OCI-LY7 (cell line): ENCODE results near the gene ERGIC1. TPM values are rescaled to one million over a fixed set of nuclear protein-coding genes. Genes with fewer than 3 reads are reported as not detected.

Experiments used
- BruUV-seq: library from RNA; stranded (reverse); fragments of 400-500 nt; replicated peaks from 2 replicates; lab custom pipeline; 2021; lab: Mats Ljungman, UMichigan
- CTCF ChIA-PET: fragments of 300-600 bp; sonication (Branson Sonifier 250); formaldehyde crosslinking; loops from one replicate; lab custom pipeline; 2022; ENCODE audit warnings: antibody characterized with exemption; ENCODE audit not compliant: unreplicated experiment; lab: Charles Lee
- POLR2A ChIA-PET: fragments of 300-600 bp; sonication (Branson Sonifier 250); formaldehyde crosslinking; loops from one replicate; lab custom pipeline; 2022; ENCODE audit warnings: antibody characterized with exemption; lab: Charles Lee
- DNase-seq: peaks from one replicate; pipeline ENCODE4 v3.0.0-alpha.2; 2015; ENCODE audit warnings: low spot score
- H2AFZ ChIP-seq: fragments of 200-600 bp; sonication (generic), shearing (Covaris generic); 2 replicates; pipeline ENCODE4 v1.6.1; 2014; ENCODE audit warnings: mild to moderate bottlenecking, antibody characterized with exemption, low read length, moderate library complexity
- H3K27ac ChIP-seq: fragments of 200-600 bp; sonication (generic); 2 replicates; pipeline ENCODE4 v1.5.1; 2014; ENCODE audit warnings: mixed run types, low read depth, mild to moderate bottlenecking, moderate library complexity, low read length, inconsistent platforms; ENCODE audit not compliant: poor library complexity, severe bottlenecking
- H3K36me3 ChIP-seq: fragments of 200-600 bp; sonication (generic); 2 replicates; pipeline ENCODE4 v1.6.1; 2014; ENCODE audit warnings: mild to moderate bottlenecking, antibody characterized with exemption, low read length, moderate library complexity, mixed read lengths; ENCODE audit not compliant: insufficient read depth
- H3K4me1 ChIP-seq: fragments of 200-600 bp; sonication (generic); 2 replicates; pipeline ENCODE4 v1.5.1; 2014; ENCODE audit warnings: mild to moderate bottlenecking, low read length; ENCODE audit not compliant: insufficient read depth, poor library complexity, severe bottlenecking
- H3K4me2 ChIP-seq: fragments of 200-600 bp; sonication (generic); 2 replicates; pipeline ENCODE4 v1.6.1; 2014; ENCODE audit warnings: mild to moderate bottlenecking, low read length
- H3K4me3 ChIP-seq: fragments of 200-600 bp; sonication (generic); 2 replicates; pipeline ENCODE4 v1.5.1; 2014; ENCODE audit warnings: mild to moderate bottlenecking, low read depth, low read length; ENCODE audit not compliant: poor library complexity, severe bottlenecking
- H3K79me2 ChIP-seq: fragments of 200-600 bp; sonication (generic); 2 replicates; pipeline ENCODE4 v1.6.1; 2016; ENCODE audit warnings: low read depth, mild to moderate bottlenecking, low read length, moderate library complexity, mixed read lengths; ENCODE audit not compliant: insufficient read depth
- H3K9me2 ChIP-seq: fragments of 200-600 bp; sonication (generic); 2 replicates; pipeline ENCODE4 v1.6.1; 2016; ENCODE audit warnings: mild to moderate bottlenecking, low read length, mixed read lengths; ENCODE audit not compliant: insufficient read depth
- H3K9me3 ChIP-seq: fragments of 200-600 bp; sonication (generic); 2 replicates; pipeline ENCODE4 v1.6.1; 2014; ENCODE audit warnings: mild to moderate bottlenecking, mixed run types, low read length, mixed read lengths
- H4K20me1 ChIP-seq: fragments of 200-600 bp; sonication (generic); 2 replicates; pipeline ENCODE4 v1.6.1; 2014; ENCODE audit warnings: mild to moderate bottlenecking, antibody characterized with exemption, low read length, moderate library complexity, mixed read lengths; ENCODE audit not compliant: insufficient read depth
- CTCF ChIP-seq: fragments of 200-600 bp; sonication (generic); conservative IDR thresholded peaks from 2 replicates; pipeline ENCODE4 v1.5.1; 2014; ENCODE audit warnings: mild to moderate bottlenecking, antibody characterized with exemption, low read length, moderate library complexity, mixed read lengths
- EZH2phosphoT487 ChIP-seq: fragments of 200-600 bp; sonication (generic); IDR thresholded peaks from 2 replicates; pipeline ENCODE4 v1.6.1; 2018; ENCODE audit warnings: low read depth, borderline replicate concordance, mild to moderate bottlenecking, mixed run types, antibody characterized with exemption, low read length, moderate library complexity, mixed read lengths
- intact Hi-C: fragments of 100-400 bp; cut with micrococcal nuclease; formaldehyde crosslinking; loops from one replicate; pipeline ENCODE4 v1.10.0; 2022; ENCODE audit not compliant: unreplicated experiment
- total RNA-seq, 2 experiments: library from RNA; depleted of rRNA in 1 of 2; stranded (reverse); fragments of >200 nt in 1 of 2; shearing (Covaris generic) in 1 of 2; gene quantifications; 2 replicates each; pipeline ENCODE4 v1.2.3, GENCODE V29; 2014 to 2022

ERGIC1 gene
- total RNA-seq, 2 experiments from 2014 or later, result 125 to 178 TPM

GRCh38 chr5:172870291-172870714, 36.3 kb downstream of the ERGIC1 start:
- H2AFZ ChIP-seq, result no peak overlapping the region
- no peaks in the 10 kb centered on the region for H3K9me3 ChIP-seq
- H3K27ac ChIP-seq, result no peak overlapping the region
- no peaks in the 10 kb centered on the region for H3K9me2 ChIP-seq
- no peak for DNase-seq
- ChIA-PET CTCF (interaction anchor here (1.1 kb wide), 1 partner anchor 12 kb away, joined by 3 read pairs; no protein-coding TSS in a partner anchor), POLR2A (no interaction called here)
- no peak for TF ChIP-seq EZH2phosphoT487
- no peak for TF ChIP-seq CTCF
- intact Hi-C loops, result no loop called here
- no peaks in the 10 kb centered on the region for H3K79me2 ChIP-seq
- no peak overlapping the region for H3K4me3 ChIP-seq
- H4K20me1 ChIP-seq, result peaks cover 11% of the 10 kb centered on the region; the same call in 1 of the 2 replicates
- no peak overlapping the region for H3K4me2 ChIP-seq
- BruUV-seq, result no TSS peak
- H3K4me1 ChIP-seq, result peaks cover 6% of the 10 kb centered on the region
- H3K36me3 ChIP-seq, result peaks cover 23% of the 10 kb centered on the region; the same call in 1 of the 2 replicates

- POLR2A ChIA-PET, result no interaction called here
- DNase-seq, result no peak
- H3K4me2 ChIP-seq, result no peak overlapping the region
- TF ChIP-seq CTCF (no peak), EZH2phosphoT487 (no peak)
- H3K4me3 ChIP-seq, result no peak overlapping the region
- no peak overlapping the region for H3K27ac ChIP-seq
- H3K36me3 ChIP-seq, result peaks cover 23% of the 10 kb centered on the region; the same call in 1 of the 2 replicates
- no peaks in the 10 kb centered on the region for H3K9me2 ChIP-seq
- H3K79me2 ChIP-seq, result no peaks in the 10 kb centered on the region
- peaks cover 6% of the 10 kb centered on the region for H3K4me1 ChIP-seq
- no TSS peak for BruUV-seq
- CTCF ChIA-PET, result interaction anchor here (1.1 kb wide), 1 partner anchor 12 kb away, joined by 3 read pairs; no protein-coding TSS in a partner anchor
- no peak overlapping the region for H2AFZ ChIP-seq
- intact Hi-C loops, result no loop called here
- no peaks in the 10 kb centered on the region for H3K9me3 ChIP-seq
- H4K20me1 ChIP-seq, result peaks cover 11% of the 10 kb centered on the region; the same call in 1 of the 2 replicates
Observed at GRCh38 chr5:172870715-172871461, 36.8 kb downstream of the ERGIC1 start.

DNA sequence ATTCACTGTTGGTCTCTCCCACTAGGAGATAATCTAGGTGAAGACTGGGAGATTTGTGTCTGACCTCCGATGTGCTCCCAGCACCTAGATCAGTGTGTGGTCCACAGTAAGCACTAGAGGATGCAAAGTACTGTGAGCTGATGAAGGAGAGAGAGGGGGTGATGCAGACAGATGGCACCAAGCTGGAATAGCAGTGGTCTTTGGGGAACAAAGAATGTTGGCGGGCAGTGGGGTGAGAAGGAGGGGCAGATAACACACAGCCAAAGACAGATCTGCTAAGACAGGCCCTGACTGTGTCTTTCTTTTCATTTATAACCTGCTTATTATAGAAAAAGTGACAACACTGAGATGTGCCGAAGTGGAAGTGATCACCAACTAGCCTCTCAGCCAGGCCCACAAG, 37.5 kb downstream of the ERGIC1 start:
- BruUV-seq, result no TSS peak
- no peak for TF ChIP-seq CTCF
- TF ChIP-seq EZH2phosphoT487, result no peak
- POLR2A ChIA-PET, result no interaction called here

More for the DNA sequence above, 37.5 kb downstream of the ERGIC1 start:
- CTCF ChIA-PET, result no interaction called here
- H3K4me2 ChIP-seq, result no peak overlapping the region
- intact Hi-C loops, result no loop called here
- peaks cover 23% of the 10 kb centered on the region; the same call in 1 of the 2 replicates for H3K36me3 ChIP-seq
- H3K27ac ChIP-seq, result no peak overlapping the region
- no peak overlapping the region for H3K4me3 ChIP-seq
- H3K4me1 ChIP-seq, result peaks cover 6% of the 10 kb centered on the region
- no peak for DNase-seq
- H3K79me2 ChIP-seq, result peaks cover 4% of the 10 kb centered on the region; the same call in 1 of the 2 replicates
- H2AFZ ChIP-seq, result no peak overlapping the region
- H4K20me1 ChIP-seq, result peaks cover 11% of the 10 kb centered on the region; the same call in 1 of the 2 replicates
- H3K9me2 ChIP-seq, result no peaks in the 10 kb centered on the region
- no peaks in the 10 kb centered on the region for H3K9me3 ChIP-seq
